ENCODE measurements around the gene SYTL1. TPM values are rescaled to one million over a fixed set of nuclear protein-coding genes. Genes with fewer than 3 reads are reported as not detected.

Gene SYTL1
- total and polyA plus RNA-seq, 9 of the 15 experiments (the other 6 are each of a cell fraction or from before 2014, with no cell fraction given): 0.04 to 9.3 (median 1.7) TPM

DNA sequence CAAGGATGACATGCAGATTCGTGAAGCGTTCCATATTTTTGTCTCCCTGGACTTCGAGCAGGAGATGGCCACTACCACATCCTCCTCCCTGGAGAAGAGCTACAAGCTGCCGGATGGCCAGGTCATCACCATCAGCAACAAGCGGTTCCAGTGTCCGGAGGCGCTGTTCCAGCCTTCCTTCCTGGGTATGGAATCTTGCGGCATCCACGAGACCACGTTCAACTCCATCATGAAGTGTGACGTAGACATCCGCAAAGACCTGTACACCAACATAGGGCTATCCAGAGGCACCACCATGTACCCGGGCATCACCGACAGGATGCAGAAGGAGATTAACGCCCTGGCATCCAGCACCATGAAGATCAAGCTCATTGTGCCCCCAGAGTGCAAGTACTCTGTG lies 16.5 kb upstream of the SYTL1 start (continued):
- TF ChIP-seq, protein P1, sequence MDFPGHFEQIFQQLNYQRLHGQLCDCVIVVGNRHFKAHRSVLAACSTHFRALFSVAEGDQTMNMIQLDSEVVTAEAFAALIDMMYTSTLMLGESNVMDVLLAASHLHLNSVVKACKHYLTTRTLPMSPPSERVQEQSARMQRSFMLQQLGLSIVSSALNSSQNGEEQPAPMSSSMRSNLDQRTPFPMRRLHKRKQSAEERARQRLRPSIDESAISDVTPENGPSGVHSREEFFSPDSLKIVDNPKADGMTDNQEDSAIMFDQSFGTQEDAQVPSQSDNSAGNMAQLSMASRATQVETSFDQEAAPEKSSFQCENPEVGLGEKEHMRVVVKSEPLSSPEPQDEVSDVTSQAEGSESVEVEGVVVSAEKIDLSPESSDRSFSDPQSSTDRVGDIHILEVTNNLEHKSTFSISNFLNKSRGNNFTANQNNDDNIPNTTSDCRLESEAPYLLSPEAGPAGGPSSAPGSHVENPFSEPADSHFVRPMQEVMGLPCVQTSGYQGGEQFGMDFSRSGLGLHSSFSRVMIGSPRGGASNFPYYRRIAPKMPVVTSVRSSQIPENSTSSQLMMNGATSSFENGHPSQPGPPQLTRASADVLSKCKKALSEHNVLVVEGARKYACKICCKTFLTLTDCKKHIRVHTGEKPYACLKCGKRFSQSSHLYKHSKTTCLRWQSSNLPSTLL (IDR thresholded peaks at IDR 0.05): no peak
- TF ChIP-seq ZNF3 (CRISPR knock-in tag; IDR thresholded peaks at IDR 0.05) (no peak), ESRRA (IDR thresholded peaks at IDR 0.05; ENCODE audit: borderline replicate concordance, low read depth) (no peak)

DNA sequence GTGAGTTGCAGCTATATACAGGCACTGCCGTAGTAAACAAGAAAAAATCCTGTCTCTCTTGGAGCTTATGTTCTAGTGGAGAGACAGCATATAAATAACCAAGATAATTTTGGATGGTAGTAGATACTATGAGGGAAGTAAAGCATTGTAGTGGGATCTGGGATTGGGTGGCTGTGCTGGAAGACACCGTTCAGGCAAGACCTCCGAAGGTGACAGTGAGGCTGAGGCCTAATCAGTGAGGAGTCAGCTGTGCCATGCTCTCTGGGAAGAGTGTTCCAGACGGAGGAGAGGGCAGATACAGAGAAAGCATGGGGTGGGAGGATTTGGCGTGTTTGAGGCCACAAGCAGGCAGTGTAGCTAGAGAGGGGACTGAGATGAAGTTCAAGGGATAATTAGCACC lies 13.9 kb upstream of the SYTL1 start:
- peaks cover 14% of the 10 kb centered on the region for H4K20me1 ChIP-seq (replicated peaks; ENCODE audit: control insufficient read depth, insufficient read depth, low read length)
- H3K4me2 ChIP-seq (ENCODE audit: insufficient read depth, low read length): no peak overlapping the region
- 78% methylated on average over 5 of the region's 5 CpGs for WGBS (ENCODE audit: insufficient coverage, low coverage, missing lambda C conversion rate)
- peaks cover 87% of the 10 kb centered on the region for H3K36me3 ChIP-seq (ENCODE audit: control insufficient read depth, insufficient read depth, low read length)
- DNase-seq (ENCODE audit: extremely low read depth in 1 of 4, low spot score in 3 of 4) (no peak), FAIRE-seq (no peak), ATAC-seq (no peak)
- intact Hi-C loops (cut with micrococcal nuclease) (no loop called here), in situ Hi-C loops (cut with MboI) (no loop called here)
- H3K4me1 ChIP-seq (replicated peaks in 1 of 2; ENCODE audit: control insufficient read depth in 2 of 2, insufficient read depth in 2 of 2, low read length in 2 of 2): peaks cover 8 to 12% of the 10 kb centered on the region in 2 experiments
- H3K9ac ChIP-seq (ENCODE audit: insufficient read depth in 1 of 2, low read depth in 2 of 2, low read length in 2 of 2): peak overlapping the region in 1 of 2 experiments; percentile 80; a peak in 1 of 4 replicates
- H3K27ac ChIP-seq (ENCODE audit: extremely low read depth, low read depth, low read length): no peak overlapping the region; the same call in 2 of the 3 replicates
- no peaks in the 10 kb centered on the region for H3K9me3 ChIP-seq (replicated peaks; ENCODE audit: control insufficient read depth, insufficient read depth, low read depth, low read length)
- CTCF ChIA-PET (ENCODE audit: low intra/inter-chr PET ratio): no interaction called here
- H3K79me2 ChIP-seq (ENCODE audit: control insufficient read depth, insufficient read depth, low read length): peaks cover 67% of the 10 kb centered on the region
- POLR2A ChIA-PET: interaction anchor here (0.6 to 2.6 kb wide), 5 partner anchors 10 to 173 kb away, joined by 3 to 23 read pairs (median 3); partner anchors contain the start of gene SLC9A1
- no peak overlapping the region for H2AFZ ChIP-seq (ENCODE audit: low read depth, low read length)
- H3K4me3 ChIP-seq: no peak overlapping the region
- no peaks in the 10 kb centered on the region for H3K9me1 ChIP-seq (ENCODE audit: control insufficient read depth, insufficient read depth, low read length)
- H3K27me3 ChIP-seq (ENCODE audit: control insufficient read depth in 2 of 2, insufficient read depth in 2 of 2, low read length in 2 of 2): no peaks in the 10 kb centered on the region
- TF ChIP-seq NEUROD1 (IDR thresholded peaks at IDR 0.05; ENCODE audit: borderline replicate concordance, low read depth, low read length, partially characterized antibody) (no peak), ZNF347 (CRISPR knock-in tag; IDR thresholded peaks at IDR 0.05; ENCODE audit: low read depth) (no peak), CHD2 (IDR thresholded peaks at IDR 0.05; ENCODE audit: low read depth, low read length) (no peak), NR2F6 (CRISPR knock-in tag; IDR thresholded peaks at IDR 0.05) (no peak)
- TF ChIP-seq, protein P2, sequence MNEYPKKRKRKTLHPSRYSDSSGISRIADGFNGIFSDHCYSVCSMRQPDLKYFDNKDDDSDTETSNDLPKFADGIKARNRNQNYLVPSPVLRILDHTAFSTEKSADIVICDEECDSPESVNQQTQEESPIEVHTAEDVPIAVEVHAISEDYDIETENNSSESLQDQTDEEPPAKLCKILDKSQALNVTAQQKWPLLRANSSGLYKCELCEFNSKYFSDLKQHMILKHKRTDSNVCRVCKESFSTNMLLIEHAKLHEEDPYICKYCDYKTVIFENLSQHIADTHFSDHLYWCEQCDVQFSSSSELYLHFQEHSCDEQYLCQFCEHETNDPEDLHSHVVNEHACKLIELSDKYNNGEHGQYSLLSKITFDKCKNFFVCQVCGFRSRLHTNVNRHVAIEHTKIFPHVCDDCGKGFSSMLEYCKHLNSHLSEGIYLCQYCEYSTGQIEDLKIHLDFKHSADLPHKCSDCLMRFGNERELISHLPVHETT (CRISPR knock-in tag; conservative IDR thresholded peaks at IDR 0.05 in 1 of 2, IDR thresholded peaks at IDR 0.05 in 1 of 2): no peak
- BruUV-seq (replicated peaks): no TSS peak

Data from K562 (cell line).